Dermis microvascular lymphatic vessel endothelial cell (primary cell): ENCODE results near the gene ZNF92. TPM values are rescaled to one million over a fixed set of nuclear protein-coding genes. Genes with fewer than 3 reads are reported as not detected.
"Not testable (repeated sequence)": the region's sequence is repeated elsewhere in the genome, so short reads cannot be mapped to it uniquely, and the experiment has no call there.

Source experiments
- DNase-seq, 2 donors: peaks; one replicate each; pipeline versions ENCODE4 v3.0.0 to v3.0.0-alpha.2; 2010; ENCODE audit warnings: low read depth in 2 of 2
- total RNA-seq: library from RNA; depleted of rRNA; stranded (reverse); fragments of >200 nt; gene quantifications from 2 replicates; pipeline ENCODE4 v1.2.1, GENCODE V29; 2014

The ZNF92 gene
- 5.3 and 6.6 TPM in 2 replicates for total RNA-seq

- DNase-seq: peak; percentile 93 to 98
These were observed at the start of gene ZNF92 for GRCh38 chr7:65373608-65374351. Gene ZNF92 (plus strand): TSS chr7:65373855. CDS start chr7:65373998, 143 bp downstream.

GRCh38 chr7:65325793-65326432 is 47.7 kb upstream of the ZNF92 start:
- peak in 1 of 2 donors; percentile 36 for DNase-seq

DNA sequence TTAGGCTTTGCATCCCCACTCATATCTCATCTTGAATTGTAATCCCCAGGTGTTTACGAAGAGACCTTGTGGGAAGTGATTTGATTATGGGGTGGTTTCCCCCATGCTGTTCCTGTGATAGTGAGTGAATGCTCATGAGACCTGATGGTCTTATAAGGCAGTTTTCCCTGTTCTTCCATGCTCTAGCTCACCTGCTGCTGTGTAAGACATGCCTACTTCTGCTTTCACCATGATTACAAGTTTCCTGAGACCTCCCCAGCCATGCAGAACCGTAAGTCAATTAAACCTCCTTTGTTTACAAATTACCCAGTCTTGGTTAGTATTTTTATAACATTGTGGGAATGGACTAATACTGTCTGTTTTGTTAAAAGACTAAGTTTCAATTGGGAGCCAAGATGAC is 35.3 kb upstream of the ZNF92 start:
- DNase-seq: no peak

GRCh38 chr7:65339257-65339656 is 34.4 kb upstream of the ZNF92 start:
- DNase-seq: no peak

DNA sequence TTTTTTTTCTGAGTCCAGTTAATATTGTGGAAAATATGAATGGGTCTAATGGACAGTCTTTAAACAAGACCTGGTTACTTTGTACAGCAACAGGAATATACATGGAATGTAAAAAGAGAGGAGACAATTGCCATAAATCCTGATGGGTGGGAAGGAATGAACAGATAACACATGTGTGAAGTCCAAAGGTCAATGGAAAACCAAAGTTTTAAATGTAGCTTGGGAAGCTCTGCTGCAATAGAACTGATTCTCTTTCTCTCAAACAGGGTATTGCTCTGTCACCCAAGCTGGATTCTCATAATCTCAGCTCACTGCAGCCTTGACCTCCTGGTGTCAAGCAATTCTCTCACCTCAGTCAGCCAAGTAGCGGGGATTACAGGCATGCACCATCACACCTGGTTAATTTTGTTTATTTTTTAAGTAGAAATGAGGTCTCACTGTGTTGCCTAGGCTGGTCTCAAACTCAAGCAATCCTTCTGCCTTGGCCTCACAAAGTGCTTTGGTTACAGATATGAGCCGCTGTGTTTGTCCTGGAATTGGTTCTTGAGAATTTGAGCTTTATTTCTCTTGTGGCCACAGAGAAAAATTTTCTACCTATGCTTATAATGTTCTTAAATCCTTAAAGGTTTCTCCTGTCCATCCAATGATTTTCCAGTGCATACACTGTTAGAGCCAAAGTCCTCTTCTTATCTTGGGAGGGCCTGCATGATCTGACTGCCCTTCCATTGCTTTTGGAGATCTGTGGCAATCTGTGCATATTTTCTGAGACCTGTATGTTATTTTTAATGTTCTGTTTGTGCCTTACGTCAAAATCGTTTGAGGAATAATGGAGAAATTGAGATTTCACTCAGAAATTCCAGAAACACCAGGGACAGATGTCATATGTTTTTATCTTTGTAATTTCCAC is 30.7 kb upstream of the ZNF92 start:
- DNase-seq: no peak

- not testable (repeated sequence) for DNase-seq
These were observed 29.1 kb upstream of the ZNF92 start for GRCh38 chr7:65344541-65344940.

- no peak for DNase-seq
These were observed 19.4 kb upstream of the ZNF92 start for GRCh38 chr7:65354263-65354662.

- DNase-seq: no peak
These were observed 3.8 kb upstream of the ZNF92 start for GRCh38 chr7:65369843-65370242.

GRCh38 chr7:65371468-65371867 is 2.2 kb upstream of the ZNF92 start:
- no peak for DNase-seq

DNA sequence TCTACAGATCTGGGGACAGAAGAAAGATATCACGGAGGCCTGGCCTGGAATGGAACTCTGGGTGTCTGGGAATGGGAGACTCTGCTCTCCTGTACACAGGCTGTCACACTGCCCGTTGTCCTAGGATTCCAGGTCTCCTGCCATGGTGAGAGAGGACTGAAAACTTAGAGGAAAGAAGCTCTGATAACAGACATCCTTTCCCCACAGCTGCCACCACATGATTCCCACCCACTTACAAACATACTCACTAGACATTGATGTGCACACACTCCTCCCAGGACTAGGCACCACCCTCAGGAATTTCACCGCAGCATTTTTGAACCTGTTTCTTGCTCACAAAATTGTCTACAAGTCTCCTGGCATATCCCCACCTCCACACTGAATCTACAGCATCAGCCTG is 5.7 kb downstream of the ZNF92 start:
- DNase-seq: no peak

DNA sequence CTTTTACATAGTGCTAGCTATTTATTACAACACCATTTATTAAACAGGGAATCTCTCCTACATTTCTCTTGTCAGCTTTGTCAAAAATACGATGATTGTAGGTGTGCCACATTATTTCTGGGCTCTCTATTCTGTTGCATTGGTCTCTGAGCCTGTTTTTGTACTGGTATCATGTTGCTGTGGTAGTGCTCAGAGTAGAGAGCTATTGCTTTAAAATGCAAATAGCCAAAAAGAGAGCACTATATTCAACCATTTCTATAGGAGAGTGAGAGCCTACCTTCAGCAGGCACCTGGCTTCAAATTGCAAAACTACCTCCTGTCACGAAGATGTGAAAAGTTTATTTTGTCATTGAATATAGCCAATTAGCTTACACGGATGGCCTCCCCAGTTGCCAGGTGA is 8.1 kb downstream of the ZNF92 start:
- no peak for DNase-seq

DNA sequence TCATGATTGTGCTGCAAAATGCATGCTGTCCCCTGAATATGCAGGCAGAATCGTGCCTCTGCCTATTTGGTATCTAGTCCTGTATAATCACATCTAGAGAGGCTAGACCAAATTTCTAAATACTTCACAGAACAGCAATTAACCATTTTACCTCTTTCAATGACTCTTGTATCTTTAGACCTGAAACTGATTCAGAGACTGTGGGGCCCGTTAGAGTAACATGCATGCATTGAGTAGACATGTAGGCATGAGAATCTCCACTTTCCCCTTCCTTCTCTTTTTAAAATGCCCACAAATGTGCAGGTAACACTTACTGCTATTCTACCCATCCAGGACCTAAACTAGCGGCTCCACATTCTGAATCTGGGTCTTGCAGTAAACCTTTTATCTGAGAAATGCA is 8.8 kb downstream of the ZNF92 start:
- DNase-seq: no peak

GRCh38 chr7:65387891-65388290 is 14.2 kb downstream of the ZNF92 start:
- no peak for DNase-seq

DNA sequence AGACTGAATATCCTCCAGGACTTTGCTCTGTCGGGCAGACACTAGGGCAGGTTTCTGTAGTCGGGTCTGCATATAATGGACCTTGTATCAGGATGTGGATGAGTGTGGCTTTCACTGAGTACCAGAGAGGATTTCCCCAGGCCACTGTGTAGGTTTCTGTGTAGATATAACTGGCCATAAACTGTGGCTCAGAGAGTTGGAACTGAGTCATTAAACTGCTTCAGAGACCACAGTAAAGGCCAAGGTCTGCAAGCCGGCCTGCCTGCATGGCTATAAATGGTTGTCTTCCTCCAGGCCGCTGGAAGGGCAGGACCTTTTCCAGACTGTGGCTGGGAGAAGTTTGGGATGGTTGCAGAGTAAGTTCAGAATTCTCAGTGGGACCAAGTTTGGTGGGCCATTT is 16.9 kb downstream of the ZNF92 start:
- no peak for DNase-seq

- no peak for DNase-seq
These were observed 24.1 kb downstream of the ZNF92 start for GRCh38 chr7:65397730-65398142.

- DNase-seq: not testable (repeated sequence)
These were observed 25.0 kb downstream of the ZNF92 start for GRCh38 chr7:65398671-65399070.

- DNase-seq: not testable (repeated sequence)
These were observed 25.4 kb downstream of the ZNF92 start for GRCh38 chr7:65399101-65399500.

- no peak for DNase-seq
These were observed 30.4 kb downstream of the ZNF92 start for GRCh38 chr7:65404020-65404419.

GRCh38 chr7:65406706-65407105 is 33.1 kb downstream of the ZNF92 start:
- DNase-seq: peak in 1 of 2 donors; percentile 35

DNA sequence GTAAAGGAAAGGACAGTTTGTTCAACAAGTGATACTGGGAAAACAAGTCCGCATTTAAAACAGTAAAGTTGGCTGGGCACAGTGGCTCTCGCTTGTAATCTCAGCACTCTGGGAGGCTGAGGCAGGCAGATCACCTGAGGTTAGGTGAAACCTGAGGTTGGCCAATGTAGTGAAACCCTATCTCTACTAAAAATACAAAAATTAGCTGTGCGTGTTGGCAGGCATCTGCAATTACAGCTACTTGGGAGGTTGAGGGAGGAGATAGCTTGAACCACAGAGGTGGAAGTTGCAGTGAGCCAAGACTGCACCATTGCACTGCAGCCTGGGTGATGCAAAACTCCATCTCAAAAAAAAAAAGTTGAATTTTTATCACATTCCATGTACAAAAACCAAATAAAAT is 35.7 kb downstream of the ZNF92 start:
- DNase-seq: no peak

DNA sequence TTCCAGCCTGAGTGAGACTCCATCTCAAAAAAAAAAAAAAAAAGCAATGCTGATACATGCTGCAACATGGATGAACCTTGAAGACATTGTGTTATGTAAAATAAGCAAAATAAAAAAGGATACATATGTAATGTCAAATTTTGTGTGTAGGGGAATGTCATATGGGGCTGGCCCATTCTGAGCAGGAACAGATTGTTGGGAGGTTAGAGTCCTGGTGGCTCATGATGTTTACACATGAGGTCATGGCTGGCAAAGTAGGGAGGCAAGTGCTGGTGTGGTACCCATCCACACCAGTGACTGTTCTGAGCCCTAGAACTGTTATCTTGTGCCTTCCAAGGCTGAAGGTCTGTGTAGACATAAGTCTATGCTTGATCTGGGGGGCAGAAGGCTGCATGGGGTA is 37.6 kb downstream of the ZNF92 start:
- no peak for DNase-seq

DNA sequence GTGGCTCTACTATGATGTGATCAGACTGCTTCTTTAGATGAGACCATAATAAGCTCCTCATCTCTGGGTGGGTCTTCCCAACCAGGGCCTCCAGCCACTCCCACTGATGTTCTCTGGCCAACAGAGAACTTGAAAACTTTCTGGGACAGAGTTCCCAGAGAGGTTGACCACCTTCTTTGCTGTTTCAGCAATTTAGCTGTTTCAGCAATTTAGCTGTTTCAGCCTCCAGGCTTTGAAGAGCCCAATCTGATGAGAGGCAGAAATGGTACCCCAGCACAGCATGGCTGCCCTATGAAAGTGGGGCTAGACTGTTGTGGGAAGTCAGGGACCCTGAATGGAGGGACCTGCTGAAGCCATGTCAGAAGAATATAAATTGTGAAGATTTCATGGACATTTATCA is 49.0 kb downstream of the ZNF92 start:
- no peak for DNase-seq
